Measurements from ENCODE around the gene GNAO1. TPM values are rescaled to one million over a fixed set of nuclear protein-coding genes. Genes with fewer than 3 reads are reported as not detected.

Gene GNAO1
- total and polyA plus RNA-seq, 2 of the 13 experiments (the other 11 are each of a cell fraction or from before 2014, with no cell fraction given): not detected

DNA sequence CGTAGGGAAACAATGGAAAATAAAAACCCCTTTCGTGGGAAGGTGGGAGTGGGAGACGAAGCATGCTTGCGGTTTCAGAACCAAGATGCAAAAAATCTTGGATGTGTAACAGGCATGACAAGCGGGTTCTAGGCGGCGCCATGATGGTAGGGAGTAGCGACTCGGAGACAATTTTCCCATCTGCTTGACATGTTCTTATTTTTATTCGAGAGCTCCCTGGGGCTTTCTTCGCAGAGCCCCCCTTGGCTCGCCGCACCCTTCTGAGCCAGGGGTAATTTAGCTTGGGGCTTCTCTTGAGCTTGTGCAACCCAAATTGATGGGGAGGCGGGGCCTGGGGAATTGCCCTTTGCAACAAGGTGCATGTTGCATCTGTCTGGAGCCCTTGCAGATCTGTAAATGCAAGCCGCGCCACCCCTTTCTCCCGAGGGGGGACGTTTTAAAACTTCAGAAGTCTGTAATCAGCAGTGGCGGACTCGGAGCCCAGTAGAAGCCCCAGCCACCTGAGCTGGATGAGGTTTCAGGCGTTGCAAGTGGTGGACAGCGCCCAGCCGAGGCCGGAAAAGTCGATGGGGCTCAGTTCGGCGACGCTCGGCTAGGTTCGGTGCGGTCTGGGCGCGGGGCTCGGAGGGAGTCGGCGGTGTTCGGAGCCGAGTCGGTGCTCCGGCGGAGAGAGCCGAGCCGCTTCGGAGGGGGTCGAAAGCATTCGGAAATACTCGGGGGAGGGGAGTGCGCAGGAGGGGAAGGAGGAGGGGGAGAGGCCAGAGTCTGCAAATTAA, 2.9 kb downstream of the GNAO1 start (continued):
- TF ChIP-seq KDM3A (CRISPR knock-in tag; IDR thresholded peaks at IDR 0.05; ENCODE audit: low read depth): no peak
- TF ChIP-seq MED1 (CRISPR knock-in tag; IDR thresholded peaks at IDR 0.05): 0 out of 2 replicates have a peak, but pooled peaks have one; percentile 29
- TF ChIP-seq FOXO1 (CRISPR knock-in tag; IDR thresholded peaks at IDR 0.05): no peak
- TF ChIP-seq RAD51 (IDR thresholded peaks at IDR 0.05; ENCODE audit: borderline replicate concordance): no peak
- TF ChIP-seq, protein P1, sequence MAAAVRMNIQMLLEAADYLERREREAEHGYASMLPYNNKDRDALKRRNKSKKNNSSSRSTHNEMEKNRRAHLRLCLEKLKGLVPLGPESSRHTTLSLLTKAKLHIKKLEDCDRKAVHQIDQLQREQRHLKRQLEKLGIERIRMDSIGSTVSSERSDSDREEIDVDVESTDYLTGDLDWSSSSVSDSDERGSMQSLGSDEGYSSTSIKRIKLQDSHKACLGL (CRISPR knock-in tag; IDR thresholded peaks at IDR 0.05): no peak
- TF ChIP-seq, protein P2, sequence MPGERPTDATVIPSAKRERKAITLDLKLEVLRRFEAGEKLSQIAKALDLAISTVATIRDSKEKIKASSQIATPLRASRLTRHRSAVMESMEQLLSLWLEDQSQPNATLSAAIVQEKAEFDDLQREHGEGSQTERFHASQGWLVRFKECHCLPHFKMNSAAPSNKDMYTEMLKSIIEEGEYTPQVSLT (CRISPR knock-in tag; IDR thresholded peaks at IDR 0.05; ENCODE audit: borderline replicate concordance, low read depth): no peak
- 0 out of 2 replicates have a peak, but pooled peaks have one; percentile 32 for TF ChIP-seq ZNF501 (CRISPR knock-in tag; IDR thresholded peaks at IDR 0.05)
- TF ChIP-seq CC2D1A (CRISPR knock-in tag; IDR thresholded peaks at IDR 0.05): no peak
- TF ChIP-seq CENPT (CRISPR knock-in tag; IDR thresholded peaks at IDR 0.05; ENCODE audit: low read depth): no peak
- TF ChIP-seq ZNF614 (CRISPR knock-in tag; IDR thresholded peaks at IDR 0.05; ENCODE audit: borderline replicate concordance): no peak
- TF ChIP-seq ZNF790 (CRISPR knock-in tag; IDR thresholded peaks at IDR 0.05; ENCODE audit: borderline replicate concordance): no peak
- TF ChIP-seq ZNF317 (CRISPR knock-in tag; IDR thresholded peaks at IDR 0.05): no peak
- TF ChIP-seq, protein P3, sequence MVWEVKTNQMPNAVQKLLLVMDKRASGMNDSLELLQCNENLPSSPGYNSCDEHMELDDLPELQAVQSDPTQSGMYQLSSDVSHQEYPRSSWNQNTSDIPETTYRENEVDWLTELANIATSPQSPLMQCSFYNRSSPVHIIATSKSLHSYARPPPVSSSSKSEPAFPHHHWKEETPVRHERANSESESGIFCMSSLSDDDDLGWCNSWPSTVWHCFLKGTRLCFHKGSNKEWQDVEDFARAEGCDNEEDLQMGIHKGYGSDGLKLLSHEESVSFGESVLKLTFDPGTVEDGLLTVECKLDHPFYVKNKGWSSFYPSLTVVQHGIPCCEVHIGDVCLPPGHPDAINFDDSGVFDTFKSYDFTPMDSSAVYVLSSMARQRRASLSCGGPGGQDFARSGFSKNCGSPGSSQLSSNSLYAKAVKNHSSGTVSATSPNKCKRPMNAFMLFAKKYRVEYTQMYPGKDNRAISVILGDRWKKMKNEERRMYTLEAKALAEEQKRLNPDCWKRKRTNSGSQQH (CRISPR knock-in tag; IDR thresholded peaks at IDR 0.05; ENCODE audit: low read depth): 0 out of 2 replicates have a peak, but pooled peaks have one; percentile 52
- no peak for TF ChIP-seq NFIB (CRISPR knock-in tag; IDR thresholded peaks at IDR 0.05; ENCODE audit: borderline replicate concordance)
- TF ChIP-seq, protein P4, sequence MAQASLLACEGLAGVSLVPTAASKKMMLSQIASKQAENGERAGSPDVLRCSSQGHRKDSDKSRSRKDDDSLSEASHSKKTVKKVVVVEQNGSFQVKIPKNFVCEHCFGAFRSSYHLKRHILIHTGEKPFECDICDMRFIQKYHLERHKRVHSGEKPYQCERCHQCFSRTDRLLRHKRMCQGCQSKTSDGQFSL (CRISPR knock-in tag; IDR thresholded peaks at IDR 0.05): no peak
- no peak for TF ChIP-seq KLF13 (CRISPR knock-in tag; IDR thresholded peaks at IDR 0.05)
- TF ChIP-seq AHR (CRISPR knock-in tag; IDR thresholded peaks at IDR 0.05): no peak
- TF ChIP-seq ISX (CRISPR knock-in tag; conservative IDR thresholded peaks at IDR 0.05): no peak
- TF ChIP-seq, protein P5, sequence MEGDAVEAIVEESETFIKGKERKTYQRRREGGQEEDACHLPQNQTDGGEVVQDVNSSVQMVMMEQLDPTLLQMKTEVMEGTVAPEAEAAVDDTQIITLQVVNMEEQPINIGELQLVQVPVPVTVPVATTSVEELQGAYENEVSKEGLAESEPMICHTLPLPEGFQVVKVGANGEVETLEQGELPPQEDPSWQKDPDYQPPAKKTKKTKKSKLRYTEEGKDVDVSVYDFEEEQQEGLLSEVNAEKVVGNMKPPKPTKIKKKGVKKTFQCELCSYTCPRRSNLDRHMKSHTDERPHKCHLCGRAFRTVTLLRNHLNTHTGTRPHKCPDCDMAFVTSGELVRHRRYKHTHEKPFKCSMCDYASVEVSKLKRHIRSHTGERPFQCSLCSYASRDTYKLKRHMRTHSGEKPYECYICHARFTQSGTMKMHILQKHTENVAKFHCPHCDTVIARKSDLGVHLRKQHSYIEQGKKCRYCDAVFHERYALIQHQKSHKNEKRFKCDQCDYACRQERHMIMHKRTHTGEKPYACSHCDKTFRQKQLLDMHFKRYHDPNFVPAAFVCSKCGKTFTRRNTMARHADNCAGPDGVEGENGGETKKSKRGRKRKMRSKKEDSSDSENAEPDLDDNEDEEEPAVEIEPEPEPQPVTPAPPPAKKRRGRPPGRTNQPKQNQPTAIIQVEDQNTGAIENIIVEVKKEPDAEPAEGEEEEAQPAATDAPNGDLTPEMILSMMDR (CRISPR knock-in tag; IDR thresholded peaks at IDR 0.05): peak; percentile 35; the same call in 1 of the 2 replicates
- no peak for TF ChIP-seq TMF1 (CRISPR knock-in tag; IDR thresholded peaks at IDR 0.05; ENCODE audit: low read depth)
- peak; percentile 88; the same call in 1 of the 2 replicates for TF ChIP-seq HNF4G (IDR thresholded peaks at IDR 0.05; ENCODE audit: borderline replicate concordance, low read depth, low read length)
- no peak for TF ChIP-seq HNF4G (CRISPR knock-in tag; IDR thresholded peaks at IDR 0.05; ENCODE audit: borderline replicate concordance, low read depth)
- TF ChIP-seq, protein P6, sequence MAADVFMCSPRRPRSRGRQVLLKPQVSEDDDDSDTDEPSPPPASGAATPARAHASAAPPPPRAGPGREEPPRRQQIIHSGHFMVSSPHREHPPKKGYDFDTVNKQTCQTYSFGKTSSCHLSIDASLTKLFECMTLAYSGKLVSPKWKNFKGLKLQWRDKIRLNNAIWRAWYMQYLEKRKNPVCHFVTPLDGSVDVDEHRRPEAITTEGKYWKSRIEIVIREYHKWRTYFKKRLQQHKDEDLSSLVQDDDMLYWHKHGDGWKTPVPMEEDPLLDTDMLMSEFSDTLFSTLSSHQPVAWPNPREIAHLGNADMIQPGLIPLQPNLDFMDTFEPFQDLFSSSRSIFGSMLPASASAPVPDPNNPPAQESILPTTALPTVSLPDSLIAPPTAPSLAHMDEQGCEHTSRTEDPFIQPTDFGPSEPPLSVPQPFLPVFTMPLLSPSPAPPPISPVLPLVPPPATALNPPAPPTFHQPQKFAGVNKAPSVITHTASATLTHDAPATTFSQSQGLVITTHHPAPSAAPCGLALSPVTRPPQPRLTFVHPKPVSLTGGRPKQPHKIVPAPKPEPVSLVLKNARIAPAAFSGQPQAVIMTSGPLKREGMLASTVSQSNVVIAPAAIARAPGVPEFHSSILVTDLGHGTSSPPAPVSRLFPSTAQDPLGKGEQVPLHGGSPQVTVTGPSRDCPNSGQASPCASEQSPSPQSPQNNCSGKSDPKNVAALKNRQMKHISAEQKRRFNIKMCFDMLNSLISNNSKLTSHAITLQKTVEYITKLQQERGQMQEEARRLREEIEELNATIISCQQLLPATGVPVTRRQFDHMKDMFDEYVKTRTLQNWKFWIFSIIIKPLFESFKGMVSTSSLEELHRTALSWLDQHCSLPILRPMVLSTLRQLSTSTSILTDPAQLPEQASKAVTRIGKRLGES (CRISPR knock-in tag; IDR thresholded peaks at IDR 0.05; ENCODE audit: borderline replicate concordance): no peak

All from HepG2 (cell line).